HG03432 (cell line): ENCODE results near the gene CTSO.
"Not testable (repeated sequence)": the region's sequence is repeated elsewhere in the genome, so short reads cannot be mapped to it uniquely, and the experiment has no call there.

ENCODE experiments used
- ATAC-seq: cut with Tn5 transposase; IDR thresholded peaks from one replicate; pipeline ENCODE4 v1.9.1; 2021; ENCODE audit warnings: mild to moderate bottlenecking, moderate library complexity; ENCODE audit not compliant: unreplicated experiment

Gene CTSO

DNA sequence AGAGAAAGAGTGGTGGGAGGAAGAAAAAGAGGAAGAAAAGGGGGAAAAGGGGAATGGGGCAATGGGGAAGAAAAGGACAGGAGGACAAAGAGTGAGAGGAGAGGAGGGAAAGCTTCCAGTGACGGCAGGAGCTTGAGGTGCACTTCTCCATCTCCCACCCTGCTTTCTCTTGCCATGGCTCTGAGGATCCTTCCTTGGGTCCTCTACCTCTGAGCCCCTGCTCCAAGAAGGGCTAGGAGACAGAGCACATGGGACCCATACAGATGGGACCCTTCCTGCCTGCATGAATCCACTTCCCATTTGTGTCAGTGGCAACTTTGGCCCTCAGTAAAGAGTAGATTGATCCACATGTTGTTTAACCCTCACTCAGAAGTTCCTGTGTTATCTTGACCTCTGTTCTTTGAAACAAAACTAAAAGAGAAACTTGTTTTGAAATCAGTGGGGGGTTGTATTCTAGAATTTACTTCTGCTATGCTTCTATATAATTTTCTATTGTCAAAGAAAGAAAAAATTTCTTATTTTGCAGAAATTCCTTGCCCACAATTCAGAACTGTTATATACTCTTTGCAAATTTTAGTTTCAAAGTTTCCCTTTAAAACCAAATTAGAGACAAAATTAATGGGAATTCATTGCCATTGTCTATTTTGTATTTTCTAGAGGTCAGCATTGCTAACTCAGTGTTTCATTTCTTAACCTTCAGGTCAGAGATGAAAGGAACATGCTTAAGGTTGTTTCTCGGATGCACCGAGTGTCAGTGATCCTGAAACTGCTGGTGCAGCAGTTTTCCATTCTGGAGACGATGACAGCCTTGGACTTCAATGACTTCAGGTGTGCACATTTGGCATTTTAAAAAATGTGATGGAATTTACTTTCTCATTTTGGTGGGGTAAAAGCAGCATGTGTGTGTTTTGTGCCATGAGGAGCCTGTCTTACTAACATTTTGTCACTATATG lies 45.2 kb downstream of the CTSO start:
- ATAC-seq = no peak

DNA sequence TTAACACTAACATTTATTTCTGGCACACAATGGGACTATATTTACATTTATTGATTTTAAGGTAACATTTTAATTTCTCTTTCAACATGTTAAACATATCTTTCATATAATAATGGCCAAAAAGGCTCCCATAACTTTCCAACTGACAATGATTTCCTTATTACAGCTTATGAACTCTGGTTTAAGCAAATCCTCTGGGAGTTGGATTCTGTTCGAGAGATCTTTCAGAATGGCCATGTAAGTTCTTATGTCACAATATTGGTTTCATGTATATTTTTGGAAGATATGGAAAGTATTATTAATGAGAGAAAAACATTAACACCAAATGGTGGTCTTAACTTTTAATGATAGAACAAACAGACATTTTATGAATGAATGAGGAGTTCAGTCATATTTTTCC lies 46.1 kb downstream of the CTSO start:
- ATAC-seq = no peak

DNA sequence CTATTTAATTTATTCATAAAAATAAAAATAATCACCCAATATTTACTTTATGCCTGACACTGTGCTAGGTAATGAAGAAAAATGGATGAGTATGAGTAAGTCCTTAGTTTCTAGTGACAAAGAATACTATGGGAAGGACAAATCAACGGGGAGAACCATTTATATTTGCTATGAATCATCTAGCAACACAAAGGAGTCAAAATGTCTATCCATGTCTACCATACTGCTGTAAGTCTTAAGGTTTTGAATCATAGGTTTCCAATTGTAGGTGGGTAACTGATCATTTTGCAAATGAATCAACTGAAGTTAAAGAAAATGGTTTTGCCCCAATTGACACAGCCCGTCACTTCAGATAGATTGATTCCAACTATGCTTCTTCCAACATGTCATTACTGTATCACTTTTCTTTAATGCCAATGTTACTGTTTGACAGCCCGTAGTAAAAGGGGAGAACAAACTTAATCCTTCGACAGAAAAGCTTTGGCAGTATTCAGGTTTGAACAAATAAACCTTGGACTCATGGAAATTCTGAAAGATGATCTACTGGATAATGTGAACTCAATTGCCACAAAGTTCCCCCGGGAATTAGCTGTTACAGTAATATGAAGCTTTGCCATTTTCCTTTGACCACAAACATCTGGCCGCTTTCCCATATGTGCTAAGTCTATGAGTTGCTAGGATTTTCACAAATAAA lies 47.0 kb downstream of the CTSO start:
- no peak for ATAC-seq

DNA sequence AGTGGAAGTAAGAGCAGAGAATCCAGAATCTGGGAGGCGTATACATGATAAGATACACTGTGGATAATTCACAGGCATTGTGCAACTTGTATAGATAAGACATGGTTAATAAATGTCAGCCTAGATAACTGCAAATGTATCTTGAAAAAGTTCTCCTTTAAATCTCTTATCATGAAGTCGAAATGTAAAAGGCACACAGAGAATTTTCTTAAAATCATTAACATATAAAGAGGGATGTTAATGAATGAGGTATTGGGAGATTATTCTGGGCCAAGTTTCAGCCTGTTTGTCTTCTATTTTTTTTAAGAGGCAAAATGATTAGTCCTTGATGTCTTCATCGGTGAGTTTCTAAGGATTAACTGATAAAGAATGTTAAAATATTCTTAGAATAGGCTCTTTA lies 49.3 kb downstream of the CTSO start:
- ATAC-seq = no peak

DNA sequence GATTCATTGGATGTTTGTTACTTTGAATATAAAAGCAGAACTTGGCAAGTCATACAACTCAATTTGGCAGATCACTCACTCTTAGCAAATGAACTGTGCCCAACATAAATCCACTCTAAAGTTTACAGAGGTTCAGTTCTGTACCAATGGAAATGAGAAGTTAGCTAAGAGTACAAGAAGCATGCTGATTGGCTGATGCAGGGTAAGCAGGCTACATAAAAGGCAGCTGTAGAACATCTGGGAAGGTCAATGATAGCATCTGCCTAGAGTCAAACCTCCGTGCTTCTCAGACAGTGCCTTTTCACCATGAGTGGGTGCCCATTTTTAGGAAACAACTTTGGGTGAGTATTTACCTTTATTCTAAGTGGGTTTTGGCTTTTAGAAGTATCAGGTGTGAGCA lies 50.2 kb downstream of the CTSO start, which contains the start of gene TDO2:
TDO2 (plus strand) TSS at position 244 of the 400 bp plus-strand sequence; CDS start at position 307, 63 bp downstream.
- ATAC-seq = no peak

DNA sequence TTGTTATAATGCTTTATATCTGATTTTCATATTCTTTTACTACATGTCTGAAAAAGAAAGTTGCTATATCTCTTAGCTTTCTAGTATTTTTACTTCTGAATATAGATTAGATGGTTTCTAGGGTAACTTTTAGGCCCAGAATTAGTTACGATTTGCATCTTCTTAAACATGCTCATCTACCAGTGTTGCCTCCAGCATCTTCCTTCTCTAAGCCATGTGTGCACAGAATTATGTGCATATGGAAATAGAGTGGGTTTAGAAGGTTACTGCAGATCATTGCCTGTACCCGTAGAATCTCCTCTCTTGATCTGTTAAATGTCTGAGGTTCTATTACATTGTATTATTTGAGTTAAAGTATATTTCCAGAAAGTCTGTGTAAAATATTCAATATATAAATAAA lies 52.7 kb downstream of the CTSO start:
- no peak for ATAC-seq

- ATAC-seq = no peak
Measured at GRCh38 chr4:155900381-155900780, 53.3 kb downstream of the CTSO start.

DNA sequence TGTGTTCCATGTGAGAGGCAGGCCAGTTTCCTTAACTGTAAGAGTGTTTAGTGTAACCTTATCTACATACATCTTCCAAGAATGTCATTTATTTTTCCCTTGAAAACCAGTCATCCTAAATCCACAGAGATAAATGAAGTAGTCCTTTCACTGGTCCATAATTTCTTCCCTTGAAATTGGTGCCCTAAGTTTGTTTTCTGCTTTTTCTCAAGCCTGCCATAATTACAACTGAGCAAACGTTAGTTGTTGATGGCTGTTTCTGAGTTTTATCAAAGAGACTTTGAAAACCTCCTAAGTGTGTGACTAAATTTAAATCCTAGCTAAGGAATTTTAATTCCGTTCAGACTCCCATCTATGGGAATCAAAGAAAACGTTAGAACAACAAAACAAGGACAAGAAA lies 53.8 kb downstream of the CTSO start:
- no peak for ATAC-seq

GRCh38 chr4:155898371-155898770 lies 55.3 kb downstream of the CTSO start:
- not testable (repeated sequence) for ATAC-seq

- no peak for ATAC-seq
Measured at GRCh38 chr4:155891058-155891457, 62.6 kb downstream of the CTSO start.

DNA sequence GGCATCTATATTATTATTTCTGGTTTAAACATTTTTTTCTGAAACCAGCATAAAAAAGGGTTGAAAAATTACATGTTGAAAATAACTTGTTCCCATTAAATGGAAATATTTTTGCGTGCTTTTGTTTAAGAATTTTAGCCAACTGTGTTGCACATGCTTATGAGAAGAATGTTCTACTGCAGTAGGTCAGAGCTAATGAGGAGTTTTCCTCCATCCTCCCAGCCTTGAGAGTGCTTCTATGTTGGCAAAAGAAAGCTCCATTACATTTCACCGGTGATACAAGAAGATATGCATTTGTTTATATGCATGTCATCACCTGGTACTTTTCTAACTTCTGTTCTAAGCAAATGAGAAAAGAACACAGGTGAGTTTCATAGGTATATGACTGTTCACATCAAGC lies 63.7 kb downstream of the CTSO start:
- no peak for ATAC-seq

GRCh38 chr4:155889031-155889793 lies 64.5 kb downstream of the CTSO start:
- ATAC-seq = peak; percentile 90

DNA sequence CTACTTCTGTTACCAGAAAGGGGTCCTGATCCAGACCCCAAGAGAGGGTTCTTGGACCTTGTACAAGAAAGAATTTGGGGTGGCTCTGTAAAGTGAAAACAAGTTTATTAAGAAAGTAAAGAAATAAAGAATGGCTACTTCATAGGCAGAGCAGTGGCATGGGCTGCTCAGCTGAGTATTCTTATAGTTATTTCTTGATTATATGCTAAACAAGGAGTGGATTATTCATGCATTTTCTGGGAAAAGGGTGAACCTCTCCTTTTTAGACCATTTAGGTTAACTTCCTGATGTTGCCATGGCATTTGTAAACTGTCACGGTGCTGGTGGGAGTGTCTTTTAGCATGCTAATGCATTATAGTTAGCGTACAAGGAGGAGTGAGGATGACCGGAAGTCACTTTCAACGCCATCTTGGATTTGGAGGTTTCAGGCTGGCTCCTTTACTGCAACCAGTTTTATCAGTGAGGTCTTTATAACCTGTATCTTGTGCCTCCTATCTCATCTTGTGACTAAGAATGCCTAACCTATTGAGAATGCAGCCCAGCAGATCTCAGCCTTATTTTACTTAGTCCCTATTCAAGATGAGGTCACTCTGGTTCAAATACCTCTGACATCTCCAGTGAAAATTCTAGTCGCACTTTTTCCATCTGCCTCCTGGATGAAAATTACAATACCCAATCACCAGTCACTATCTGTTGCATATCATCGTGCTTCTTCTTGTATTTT lies 65.7 kb downstream of the CTSO start:
- no peak for ATAC-seq

GRCh38 chr4:155887045-155887444 lies 66.6 kb downstream of the CTSO start:
- no peak for ATAC-seq

- no peak for ATAC-seq
Measured at GRCh38 chr4:155885666-155886065, 68.0 kb downstream of the CTSO start.

GRCh38 chr4:155883895-155884294 lies 69.8 kb downstream of the CTSO start:
- ATAC-seq = no peak

GRCh38 chr4:155881555-155881954 lies 72.1 kb downstream of the CTSO start:
- peak; percentile 46 for ATAC-seq

DNA sequence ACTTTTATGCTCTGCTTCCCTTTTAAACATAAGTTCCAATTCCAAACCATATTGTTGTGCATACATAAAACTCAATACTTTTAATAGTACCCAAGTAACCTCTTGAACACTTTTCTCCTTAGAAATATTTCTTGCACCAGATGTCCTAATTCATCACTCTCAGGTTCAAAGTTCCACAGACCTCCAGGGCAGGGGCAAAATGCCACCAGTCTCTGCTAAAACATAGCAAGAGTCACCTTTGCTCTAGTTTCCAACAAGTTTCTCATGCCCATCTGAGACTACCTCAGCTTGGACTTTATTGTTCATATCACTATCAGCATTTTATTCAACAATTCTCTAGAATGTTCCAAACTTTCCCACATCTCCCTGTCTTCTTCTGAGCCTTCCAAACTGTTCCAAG lies 73.9 kb downstream of the CTSO start:
- ATAC-seq = no peak

GRCh38 chr4:155878611-155879010 lies 75.1 kb downstream of the CTSO start:
- ATAC-seq = no peak

DNA sequence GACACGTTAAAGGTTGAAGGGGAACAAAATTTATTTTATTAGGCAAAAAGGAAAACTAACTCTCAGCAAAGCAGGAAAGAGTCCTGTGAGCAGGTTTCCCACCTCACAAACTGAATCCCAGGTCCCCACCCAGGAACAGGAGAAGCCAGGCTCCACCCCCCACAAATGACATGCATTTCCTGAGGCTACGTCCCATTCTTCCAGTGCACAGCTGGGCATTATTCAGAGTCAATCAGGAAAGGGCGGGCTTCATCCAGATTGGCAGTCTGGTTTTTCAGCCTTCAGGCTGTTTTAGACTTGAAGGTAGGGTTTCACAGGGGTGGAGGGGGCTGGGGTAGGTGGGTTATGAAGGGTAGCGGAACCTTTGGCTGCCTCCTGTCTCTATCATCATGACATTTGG lies 75.7 kb downstream of the CTSO start:
- ATAC-seq = no peak

DNA sequence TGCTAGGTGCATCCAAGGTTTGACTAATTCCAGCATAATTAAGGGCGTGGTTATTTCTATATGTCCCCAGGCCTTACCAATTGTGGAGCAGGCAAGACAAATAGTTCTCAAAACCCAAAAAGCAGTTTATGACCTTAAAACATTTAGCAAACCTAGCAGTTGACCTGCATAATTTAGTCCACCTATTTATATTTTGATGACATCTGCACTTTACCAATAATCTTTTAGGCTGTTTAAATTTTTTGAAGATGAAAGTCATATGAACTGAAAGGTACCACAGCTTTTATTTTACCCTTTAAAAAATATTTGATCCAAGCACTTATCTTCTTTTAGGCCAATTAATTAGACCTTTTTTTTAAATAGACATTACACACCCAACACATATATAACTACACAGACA lies 77.8 kb downstream of the CTSO start:
- ATAC-seq = no peak
